CD8-positive, alpha-beta memory T cell (primary cell): ENCODE measurements around the gene ARMC12. TPM values are rescaled to one million over a fixed set of nuclear protein-coding genes. Genes with fewer than 3 reads are reported as not detected.

ENCODE experiments used
- CTCF ChIA-PET: fragments of 350-600 bp; sonication (Branson Sonifier 250); formaldehyde crosslinking; loops from one replicate; lab custom pipeline; 2021; ENCODE audit warnings: antibody characterized with exemption; lab: Charles Lee
- POLR2A ChIA-PET: fragments of 350-600 bp; sonication (Branson Sonifier 250); formaldehyde crosslinking; loops from one replicate; lab custom pipeline; 2021; ENCODE audit warnings: antibody characterized with exemption; lab: Charles Lee
- DNase-seq, 5 donors: peaks; one replicate each; pipeline versions ENCODE4 v3.0.0 to v3.0.0-alpha.2; 2020 to 2022; ENCODE audit warnings: mixed read lengths in 1 of 5
- H3K27ac ChIP-seq: one replicate; pipeline ENCODE4 v1.7.0; 2013; ENCODE audit warnings: low read depth, mild to moderate bottlenecking, low read length, moderate library complexity
- H3K27me3 ChIP-seq: 2 replicates; pipeline ENCODE4 v1.7.0; 2013; ENCODE audit warnings: low read length, mild to moderate bottlenecking; ENCODE audit not compliant: insufficient read depth, poor library complexity, severe bottlenecking
- H3K36me3 ChIP-seq: 2 replicates; pipeline ENCODE4 v1.7.0; 2013; ENCODE audit warnings: mild to moderate bottlenecking, low read length, moderate library complexity; ENCODE audit not compliant: insufficient read depth
- H3K4me1 ChIP-seq: 2 replicates; pipeline ENCODE4 v1.7.0; 2013; ENCODE audit warnings: mild to moderate bottlenecking, low read length, moderate library complexity; ENCODE audit not compliant: insufficient read depth
- H3K4me3 ChIP-seq: 2 replicates; pipeline ENCODE4 v1.7.0; 2013; ENCODE audit warnings: mild to moderate bottlenecking, low read length
- H3K9me3 ChIP-seq: 2 replicates; pipeline ENCODE4 v1.7.0; 2013; ENCODE audit warnings: mild to moderate bottlenecking, low read length
- H3K27ac Mint-ChIP-seq, 8 donors: one replicate each; pipeline ENCODE4 v1.8.0; 2020 to 2021; ENCODE audit warnings: mixed read lengths in 8 of 8, mild to moderate bottlenecking in 6 of 8, inconsistent platforms in 3 of 8, moderate library complexity in 3 of 8
- H3K27me3 Mint-ChIP-seq, 2 donors: one replicate each; pipeline ENCODE4 v1.8.0; 2020 to 2021; ENCODE audit warnings: mixed read lengths in 2 of 2, mild to moderate bottlenecking in 1 of 2, moderate library complexity in 1 of 2
- H3K36me3 Mint-ChIP-seq, 3 donors: one replicate each; pipeline ENCODE4 v1.8.0; 2020 to 2021; ENCODE audit warnings: mixed read lengths in 3 of 3, inconsistent platforms in 1 of 3, mild to moderate bottlenecking in 1 of 3
- H3K4me1 Mint-ChIP-seq, 3 donors: one replicate each; pipeline ENCODE4 v1.8.0; 2020 to 2021; ENCODE audit warnings: mixed read lengths in 3 of 3, inconsistent platforms in 1 of 3, mild to moderate bottlenecking in 1 of 3
- H3K4me3 Mint-ChIP-seq, 7 donors: one replicate each; pipeline ENCODE4 v1.8.0; 2020 to 2021; ENCODE audit warnings: mixed read lengths in 7 of 7, mild to moderate bottlenecking in 6 of 7, moderate library complexity in 4 of 7, inconsistent platforms in 2 of 7
- H3K9me3 Mint-ChIP-seq, 5 donors: one replicate each; pipeline ENCODE4 v1.8.0; 2020 to 2022; ENCODE audit warnings: mixed read lengths in 5 of 5, mild to moderate bottlenecking in 3 of 5, moderate library complexity in 2 of 5, inconsistent platforms in 1 of 5
- polyA plus RNA-seq: library from polyadenylated mRNA; unstranded; fragments of 300-500 nt; fragmentation: Illumina TruSeq; gene quantifications from one replicate; pipeline ENCODE4 v1.2.3, GENCODE V29; 2021
- total RNA-seq, 2 experiments: library from RNA; stranded (reverse); gene quantifications; one replicate each; pipeline ENCODE4 v1.2.3, GENCODE V29; 2021

ARMC12 gene
- total and polyA plus RNA-seq, 3 experiments from 2014 or later, result 0.26 to 0.38 (median 0.37) TPM

- Mint-ChIP-seq H3K36me3 (peaks cover 0 to 2% (median 0%) of the 10 kb centered on the region in 3 donors), H3K9me3 (no peaks in the 10 kb centered on the region), H3K27me3 (peaks cover 0 to 4% of the 10 kb centered on the region in 2 donors), H3K27ac (peak overlapping the region; percentile 87 to 97 (median 92)), H3K4me1 (peaks cover 69 to 89% (median 78%) of the 10 kb centered on the region in 3 donors), H3K4me3 (peak overlapping the region; percentile 74 to 89 (median 81))
- no peaks in the 10 kb centered on the region for H3K27me3 ChIP-seq
- H3K4me3 ChIP-seq, result peak overlapping the region; percentile 46
- peaks cover 74% of the 10 kb centered on the region for H3K4me1 ChIP-seq
- no peak for DNase-seq
- H3K36me3 ChIP-seq, result no peaks in the 10 kb centered on the region
- ChIA-PET CTCF (interaction anchor here (0.7 to 5.2 kb wide), 13 partner anchors 9 to 259 kb away, joined by 3 to 43 read pairs (median 5); partner anchors contain the start of genes ARMC12 and RPL10A), POLR2A (interaction anchor here (0.5 to 2.1 kb wide), 8 partner anchors 38 to 381 kb away, joined by 3 to 15 read pairs (median 5); partner anchors contain the start of gene FKBP5)
- peak overlapping the region; percentile 64 for H3K27ac ChIP-seq
- H3K9me3 ChIP-seq, result no peaks in the 10 kb centered on the region
Measured at GRCh38 chr6:35727231-35727934, 9.4 kb upstream of the ARMC12 start.

GRCh38 chr6:35727935-35728682 lies 8.7 kb upstream of the ARMC12 start:
- no peaks in the 10 kb centered on the region for H3K36me3 ChIP-seq
- H3K9me3 Mint-ChIP-seq, result no peaks in the 10 kb centered on the region
- H3K4me3 ChIP-seq, result peak overlapping the region; percentile 46
- H3K36me3 Mint-ChIP-seq, result peaks cover 0 to 2% (median 0%) of the 10 kb centered on the region in 3 donors
- H3K27ac Mint-ChIP-seq, result peak overlapping the region; percentile 88 to 99 (median 96)
- DNase-seq, result peak; percentile 82 to 95 (median 89)
- CTCF ChIA-PET, result interaction anchor here (0.6 to 5.2 kb wide), 16 partner anchors 9 to 260 kb away, joined by 3 to 43 read pairs (median 4); partner anchors contain the start of genes ARMC12 and RPL10A
- peak overlapping the region; percentile 74 to 89 (median 86) for H3K4me3 Mint-ChIP-seq
- no peaks in the 10 kb centered on the region for H3K27me3 ChIP-seq
- peaks cover 82% of the 10 kb centered on the region for H3K4me1 ChIP-seq
- H3K27me3 Mint-ChIP-seq, result peaks cover 0 to 4% of the 10 kb centered on the region in 2 donors
- peaks cover 76 to 96% (median 85%) of the 10 kb centered on the region in 3 donors for H3K4me1 Mint-ChIP-seq
- POLR2A ChIA-PET, result interaction anchor here (0.6 to 2.1 kb wide), 6 partner anchors 39 to 300 kb away, joined by 3 to 15 read pairs (median 5); partner anchors contain the start of gene FKBP5
- H3K9me3 ChIP-seq, result no peaks in the 10 kb centered on the region
- peak overlapping the region; percentile 66 for H3K27ac ChIP-seq

- Histone ChIP-seq H3K36me3 (no peaks in the 10 kb centered on the region), H3K4me1 (peaks cover 86% of the 10 kb centered on the region), H3K27me3 (no peaks in the 10 kb centered on the region), H3K4me3 (peak overlapping the region; percentile 18), H3K9me3 (no peaks in the 10 kb centered on the region), H3K27ac (peak overlapping the region; percentile 66)
- Mint-ChIP-seq H3K27me3 (peaks cover 0 to 4% of the 10 kb centered on the region in 2 donors), H3K4me1 (peaks cover 77 to 96% (median 87%) of the 10 kb centered on the region in 3 donors), H3K36me3 (peaks cover 0 to 2% (median 0%) of the 10 kb centered on the region in 3 donors), H3K4me3 (peak overlapping the region; percentile 74 to 89 (median 84)), H3K9me3 (no peaks in the 10 kb centered on the region), H3K27ac (peak overlapping the region; percentile 88 to 99 (median 96))
- ChIA-PET POLR2A (interaction anchor here (1.0 to 2.1 kb wide), 3 partner anchors 42 to 134 kb away, joined by 5 to 15 read pairs (median 9); no protein-coding TSS in a partner anchor), CTCF (interaction anchor here (0.6 to 5.2 kb wide), 9 partner anchors 8 to 261 kb away, joined by 3 to 43 read pairs (median 5); partner anchors contain the start of genes ARMC12 and RPL10A)
- peak in 4 of 5 donors; percentile 20 to 68 (median 46) for DNase-seq
Measured at GRCh38 chr6:35728683-35729678, 7.9 kb upstream of the ARMC12 start.

GRCh38 chr6:35729722-35730121 lies 7.1 kb upstream of the ARMC12 start:
- H3K27ac ChIP-seq, result no peak overlapping the region
- ChIA-PET CTCF (interaction anchor here (1.4 kb wide), 1 partner anchor 145 kb away, joined by 3 read pairs; no protein-coding TSS in a partner anchor), POLR2A (no interaction called here)
- Mint-ChIP-seq H3K9me3 (no peaks in the 10 kb centered on the region), H3K4me1 (peaks cover 72 to 91% (median 80%) of the 10 kb centered on the region in 3 donors), H3K4me3 (peak overlapping the region; percentile 72 to 89 (median 84)), H3K27ac (peak overlapping the region; percentile 88 to 98 (median 96)), H3K36me3 (peaks cover 0 to 2% (median 0%) of the 10 kb centered on the region in 3 donors), H3K27me3 (peaks cover 0 to 4% of the 10 kb centered on the region in 2 donors)
- H3K36me3 ChIP-seq, result no peaks in the 10 kb centered on the region
- H3K9me3 ChIP-seq, result no peaks in the 10 kb centered on the region
- no peaks in the 10 kb centered on the region for H3K27me3 ChIP-seq
- DNase-seq, result no peak
- peaks cover 82% of the 10 kb centered on the region for H3K4me1 ChIP-seq
- no peak overlapping the region for H3K4me3 ChIP-seq

GRCh38 chr6:35730745-35731413 lies 6.0 kb upstream of the ARMC12 start:
- H3K4me3 Mint-ChIP-seq, result peak overlapping the region; percentile 84 to 94 (median 88)

GRCh38 chr6:35731414-35731735 lies 5.5 kb upstream of the ARMC12 start:
- Mint-ChIP-seq H3K9me3 (no peaks in the 10 kb centered on the region), H3K4me1 (peaks cover 70 to 91% (median 77%) of the 10 kb centered on the region in 3 donors), H3K27me3 (peaks cover 0 to 4% of the 10 kb centered on the region in 2 donors), H3K4me3 (peak overlapping the region; percentile 84 to 94 (median 88)), H3K27ac (peak overlapping the region; percentile 88 to 98 (median 96)), H3K36me3 (peaks cover 0 to 2% (median 0%) of the 10 kb centered on the region in 3 donors)
- H3K27ac ChIP-seq, result peak overlapping the region; percentile 87
- H3K4me1 ChIP-seq, result peaks cover 82% of the 10 kb centered on the region
- DNase-seq, result peak; percentile 83 to 96 (median 90)
- CTCF ChIA-PET, result interaction anchor here (1.0 to 8.6 kb wide), 4 partner anchors 62 to 156 kb away, joined by 4 to 113 read pairs (median 12); no protein-coding TSS in a partner anchor
- no peaks in the 10 kb centered on the region for H3K27me3 ChIP-seq
- H3K9me3 ChIP-seq, result no peaks in the 10 kb centered on the region
- peak overlapping the region; percentile 80 for H3K4me3 ChIP-seq
- POLR2A ChIA-PET, result interaction anchor here (1.0 to 2.3 kb wide), 3 partner anchors 12 to 130 kb away, joined by 3 to 23 read pairs (median 5); no protein-coding TSS in a partner anchor
- H3K36me3 ChIP-seq, result no peaks in the 10 kb centered on the region

More at GRCh38 chr6:35730745-35731413, 6.0 kb upstream of the ARMC12 start:
- Histone ChIP-seq H3K36me3 (no peaks in the 10 kb centered on the region), H3K9me3 (no peaks in the 10 kb centered on the region), H3K4me3 (peak overlapping the region; percentile 50), H3K27me3 (no peaks in the 10 kb centered on the region), H3K27ac (peak overlapping the region; percentile 60), H3K4me1 (peaks cover 82% of the 10 kb centered on the region)
- H3K36me3 Mint-ChIP-seq, result peaks cover 0 to 2% (median 0%) of the 10 kb centered on the region in 3 donors
- CTCF ChIA-PET, result interaction anchor here (2.7 kb wide), 1 partner anchor 61 kb away, joined by 7 read pairs; no protein-coding TSS in a partner anchor
- POLR2A ChIA-PET, result interaction anchor here (2.3 kb wide), 1 partner anchor 130 kb away, joined by 23 read pairs; no protein-coding TSS in a partner anchor
- H3K4me1 Mint-ChIP-seq, result peaks cover 70 to 91% (median 77%) of the 10 kb centered on the region in 3 donors
- peak overlapping the region; percentile 88 to 98 (median 96) for H3K27ac Mint-ChIP-seq
- DNase-seq, result peak in 1 of 5 donors; percentile 15
- no peaks in the 10 kb centered on the region for H3K9me3 Mint-ChIP-seq
- H3K27me3 Mint-ChIP-seq, result peaks cover 0 to 4% of the 10 kb centered on the region in 2 donors
